GM12878 (cell line): Measurements from ENCODE around the gene LRBA.

Experiments
- BCL11A ChIP-seq: IDR thresholded peaks from 2 replicates; pipeline ENCODE4 v1.6.1; 2011; ENCODE audit warnings: low read depth, low read length
- BCL3 ChIP-seq: IDR thresholded peaks from 2 replicates; pipeline ENCODE4 v1.6.1; 2011; ENCODE audit warnings: borderline replicate concordance, low read depth, mild to moderate bottlenecking, moderate library complexity, low read length; ENCODE audit not compliant: insufficient read depth, poor library complexity, severe bottlenecking
- CHD2 ChIP-seq: IDR thresholded peaks from 2 replicates; pipeline ENCODE4 v1.6.1; 2011; ENCODE audit warnings: low read depth, low read length, improper control_type of control experiment, borderline replicate concordance
- CTCF ChIP-seq, 3 experiments: IDR thresholded peaks in 2 of 3; conservative IDR thresholded peaks in 1 of 3; 2 replicates each; pipeline ENCODE4 v1.5.1; 2011; ENCODE audit warnings: low read depth in 3 of 3, low read length in 3 of 3, mild to moderate bottlenecking in 3 of 3, control low read depth in 2 of 3, moderate library complexity in 2 of 3, inconsistent platforms in 1 of 3, mixed read lengths in 1 of 3; ENCODE audit not compliant: control insufficient read depth in 2 of 3, insufficient read depth in 1 of 3; ENCODE audit errors: extremely low read depth in 1 of 3
- EP300 ChIP-seq, 2 experiments: fragments of 150-350 bp in 1 of 2; IDR thresholded peaks; 2 replicates each; pipeline ENCODE4 v1.6.1; 2011 to 2012; ENCODE audit warnings: low read depth in 2 of 2, low read length in 2 of 2, borderline replicate concordance in 1 of 2, improper control_type of control experiment in 1 of 2, inconsistent platforms in 1 of 2; ENCODE audit not compliant: control insufficient read depth in 1 of 2
- IRF5 ChIP-seq: fragments of 450-650 bp; IDR thresholded peaks from 2 replicates; pipeline ENCODE4 v1.6.1; 2017; ENCODE audit warnings: borderline replicate concordance
- JUND ChIP-seq: IDR thresholded peaks from 2 replicates; pipeline ENCODE4 v1.6.1; 2012; ENCODE audit warnings: low read depth, mild to moderate bottlenecking, low read length, improper control_type of control experiment, moderate library complexity
- NFIC ChIP-seq: IDR thresholded peaks from 2 replicates; pipeline ENCODE4 v1.6.1; 2012; ENCODE audit warnings: low read depth, mild to moderate bottlenecking, inconsistent platforms, low read length, moderate library complexity
- POLR2AphosphoS5 ChIP-seq: IDR thresholded peaks from 2 replicates; pipeline ENCODE4 v1.6.1; 2011; ENCODE audit warnings: mild to moderate bottlenecking, low read length, inconsistent platforms
- RAD21 ChIP-seq: IDR thresholded peaks from 2 replicates; pipeline ENCODE4 v1.6.1; 2011; ENCODE audit warnings: mild to moderate bottlenecking, low read depth, low read length, moderate library complexity; ENCODE audit not compliant: insufficient read depth
- SIN3A ChIP-seq: IDR thresholded peaks from 2 replicates; pipeline ENCODE4 v1.6.1; 2012; ENCODE audit warnings: low read depth, low read length, improper control_type of control experiment
- SMAD1 ChIP-seq: fragments of 450-650 bp; IDR thresholded peaks from 2 replicates; pipeline ENCODE4 v1.6.1; 2018; ENCODE audit warnings: mild to moderate bottlenecking, low read depth; ENCODE audit not compliant: partially characterized antibody
- SREBF1 ChIP-seq: IDR thresholded peaks from 2 replicates; pipeline ENCODE4 v1.6.1; 2012; ENCODE audit warnings: mild to moderate bottlenecking, low read length
- TAF1 ChIP-seq: IDR thresholded peaks from 2 replicates; pipeline ENCODE4 v1.6.1; 2011; ENCODE audit warnings: mild to moderate bottlenecking, low read depth, low read length, borderline replicate concordance

GRCh38 chr4:150974750-150975149 is 40.3 kb downstream of the LRBA start:
- TF ChIP-seq SMAD1: no peak
- TF ChIP-seq CTCF (IDR thresholded peaks at IDR 0.05 in 2 of 3, conservative IDR thresholded peaks at IDR 0.05 in 1 of 3; ENCODE audit: control insufficient read depth in 2 of 3, extremely low read depth in 1 of 3, insufficient read depth in 1 of 3, low read depth in 3 of 3, low read length in 3 of 3): no peak
- TF ChIP-seq BCL3: no peak
- TF ChIP-seq POLR2AphosphoS5: no peak
- no peak for TF ChIP-seq CHD2
- no peak for TF ChIP-seq BCL11A
- no peak for TF ChIP-seq EP300 (IDR thresholded peaks at IDR 0.05; ENCODE audit: borderline replicate concordance in 1 of 2, control insufficient read depth in 1 of 2, low read depth in 2 of 2, low read length in 2 of 2)
- TF ChIP-seq SIN3A: no peak
- no peak for TF ChIP-seq TAF1
- no peak for TF ChIP-seq RAD21
- TF ChIP-seq JUND: no peak
- TF ChIP-seq NFIC: no peak
- no peak for TF ChIP-seq IRF5
- no peak for TF ChIP-seq SREBF1
